ENCODE data around the gene RNU2-1. TPM values are rescaled to one million over a fixed set of nuclear protein-coding genes. Genes with fewer than 3 reads are reported as not detected.

RNU2-1 gene
- total and polyA plus RNA-seq, 2 of the 13 experiments (the other 11 are each of a cell fraction or from before 2014, with no cell fraction given): not detected

- no peak for TF ChIP-seq ZUFSP (CRISPR knock-in tag; IDR thresholded peaks at IDR 0.05; ENCODE audit: borderline replicate concordance)
- TF ChIP-seq ZBTB10 (CRISPR knock-in tag; IDR thresholded peaks at IDR 0.05; ENCODE audit: borderline replicate concordance): no peak
- no peak for TF ChIP-seq TBP (CRISPR knock-in tag; IDR thresholded peaks at IDR 0.05)
- peak; percentile 87 for TF ChIP-seq DZIP1 (CRISPR knock-in tag; IDR thresholded peaks at IDR 0.05)
- TF ChIP-seq UBTF (CRISPR knock-in tag; IDR thresholded peaks at IDR 0.05): peak; percentile 70
- no peak for TF ChIP-seq ZNF460 (CRISPR knock-in tag; IDR thresholded peaks at IDR 0.05; ENCODE audit: borderline replicate concordance)
- TF ChIP-seq HOXD1 (CRISPR knock-in tag; IDR thresholded peaks at IDR 0.05): peak; percentile 73; the same call in 1 of the 2 replicates
- TF ChIP-seq ZNF770 (CRISPR knock-in tag; IDR thresholded peaks at IDR 0.05): no peak
- TF ChIP-seq ZNF331 (CRISPR knock-in tag; IDR thresholded peaks at IDR 0.05): peak; percentile 10; the same call in 1 of the 2 replicates
- no peak for TF ChIP-seq CHD4 (IDR thresholded peaks at IDR 0.05; ENCODE audit: borderline replicate concordance, low read length)
- no peak for TF ChIP-seq LCORL (IDR thresholded peaks at IDR 0.05)
- TF ChIP-seq LCORL (CRISPR knock-in tag; IDR thresholded peaks at IDR 0.05): no peak
- peak; percentile 89 for TF ChIP-seq ZNF501 (CRISPR knock-in tag; IDR thresholded peaks at IDR 0.05)
These were observed 22.0 kb downstream of the RNU2-1 start, which contains the start of gene TMEM106A (continued) for GRCh38 chr17:43211480-43212402.
